PC-3 (cell line): ENCODE measurements around the gene SH3RF3. TPM values are rescaled to one million over a fixed set of nuclear protein-coding genes. Genes with fewer than 3 reads are reported as not detected.

ENCODE experiments used
- ATAC-seq: fragments of 200-7000 bp; cut with Tn5 transposase; 2 replicates; pipeline ENCODE4 v1.9.1; 2020; ENCODE audit warnings: mild to moderate bottlenecking, moderate library complexity
- BruUV-seq: library from RNA; stranded (reverse); fragments of 400-500 nt; replicated peaks from 2 replicates; lab custom pipeline; 2021; lab: Mats Ljungman, UMichigan
- CTCF ChIA-PET: fragments of 300-600 bp; sonication (Branson Sonifier 250); formaldehyde crosslinking; loops from one replicate; lab custom pipeline; 2022; ENCODE audit warnings: antibody characterized with exemption; lab: Charles Lee
- POLR2A ChIA-PET: fragments of 300-600 bp; sonication (Branson Sonifier 250); formaldehyde crosslinking; loops from one replicate; lab custom pipeline; 2022; ENCODE audit warnings: antibody characterized with exemption; ENCODE audit not compliant: unreplicated experiment; lab: Charles Lee
- DNase-seq: peaks from one replicate; pipeline ENCODE4 v3.0.0-alpha.2; 2015
- H2AFZ ChIP-seq: fragments of 300-600 bp; sonication (generic); 2 replicates; pipeline ENCODE4 v1.6.0; 2016; ENCODE audit warnings: antibody characterized with exemption, low read length
- H3F3A ChIP-seq: fragments of 300-600 bp; sonication (generic); one replicate; pipeline ENCODE4 v1.6.0; 2017; ENCODE audit warnings: antibody characterized with exemption, low read length, control low read depth, mild to moderate bottlenecking; ENCODE audit not compliant: unreplicated experiment
- H3K27ac ChIP-seq: fragments of 300-600 bp; sonication (generic); 2 replicates; pipeline ENCODE4 v1.5.1; 2016; ENCODE audit warnings: mild to moderate bottlenecking, low read length
- H3K27me3 ChIP-seq: fragments of 300-600 bp; sonication (generic); 2 replicates; pipeline ENCODE4 v1.6.1; 2016; ENCODE audit warnings: low read length, mixed read lengths
- H3K36me3 ChIP-seq: fragments of 300-600 bp; sonication (generic); 2 replicates; pipeline ENCODE4 v1.6.1; 2016; ENCODE audit warnings: low read depth, mixed run types, low read length, mixed read lengths
- H3K4me1 ChIP-seq: fragments of 300-600 bp; sonication (generic); 2 replicates; pipeline ENCODE4 v1.5.1; 2016; ENCODE audit warnings: low read length; ENCODE audit not compliant: insufficient read depth
- H3K4me2 ChIP-seq: fragments of 300-600 bp; sonication (generic); 2 replicates; pipeline ENCODE4 v1.6.0; 2016; ENCODE audit warnings: low read length
- H3K4me3 ChIP-seq: fragments of 300-600 bp; sonication (generic); 2 replicates; pipeline ENCODE4 v1.5.1; 2016; ENCODE audit warnings: mild to moderate bottlenecking, low read length, mixed read lengths
- H3K79me2 ChIP-seq: fragments of 300-600 bp; sonication (generic); 2 replicates; pipeline ENCODE4 v1.6.1; 2017; ENCODE audit warnings: low read length, mixed read lengths
- H3K9ac ChIP-seq: fragments of 300-600 bp; sonication (generic); 2 replicates; pipeline ENCODE4 v1.6.0; 2016; ENCODE audit warnings: mild to moderate bottlenecking, low read length
- H3K9me2 ChIP-seq: fragments of 300-600 bp; sonication (generic); replicated peaks from 2 replicates; pipeline ENCODE4 v1.6.1; 2016; ENCODE audit warnings: mixed run types, low read length, mixed read lengths
- H3K9me3 ChIP-seq: fragments of 300-600 bp; sonication (generic); 2 replicates; pipeline ENCODE4 v1.6.1; 2016; ENCODE audit warnings: low read length, mixed read lengths
- H4K20me1 ChIP-seq: fragments of 300-600 bp; sonication (generic); 2 replicates; pipeline ENCODE4 v1.6.1; 2016; ENCODE audit warnings: low read length, mixed read lengths
- EZH2 ChIP-seq: fragments of 300-600 bp; sonication (generic); IDR thresholded peaks from one replicate; pipeline ENCODE4 v1.6.1; 2017; ENCODE audit warnings: antibody characterized with exemption, mild to moderate bottlenecking, low read length; ENCODE audit not compliant: unreplicated experiment
- EZH2phosphoT487 ChIP-seq: fragments of 300-600 bp; sonication (generic); IDR thresholded peaks from 2 replicates; pipeline ENCODE4 v1.6.1; 2018; ENCODE audit warnings: mild to moderate bottlenecking, antibody characterized with exemption, low read length, borderline replicate concordance
- intact Hi-C: fragments of 100-400 bp; cut with micrococcal nuclease; formaldehyde crosslinking; loops from 2 replicates; pipeline ENCODE4 v1.9.0; 2023
- total RNA-seq: library from RNA; depleted of rRNA; stranded (reverse); fragments of >200 nt; gene quantifications from 2 replicates; pipeline ENCODE4 v1.2.3, GENCODE V29; 2014
- TF ChIP-seq, protein P1 (sequence below): fragments of 300-600 bp; sonication (generic); conservative IDR thresholded peaks from 2 replicates; pipeline ENCODE4 v1.5.1; 2017; ENCODE audit warnings: antibody characterized with exemption, low read depth, mild to moderate bottlenecking, low read length

The SH3RF3 gene
- total RNA-seq, 1 experiment from 2014 or later, result 11.7 TPM

DNA sequence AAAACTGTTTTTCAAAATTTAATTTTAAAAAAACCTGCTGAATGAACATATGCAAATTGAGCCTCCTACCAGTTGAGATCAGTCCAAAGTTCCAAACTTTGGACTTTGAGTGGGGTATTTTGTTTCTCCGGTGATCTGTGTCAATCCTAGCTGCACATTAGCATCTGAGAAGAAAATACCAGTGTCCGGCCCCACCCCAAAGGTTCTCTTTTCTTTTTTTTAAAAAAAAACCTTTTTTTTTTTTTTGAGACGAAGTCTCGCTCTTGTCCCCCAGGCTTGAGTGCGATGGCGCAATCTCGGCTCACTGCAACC, 393.0 kb downstream of the SH3RF3 start:
- Histone ChIP-seq H4K20me1 (no peaks in the 10 kb centered on the region), H2AFZ (no peak overlapping the region), H3K9ac (no peak overlapping the region), H3K36me3 (no peaks in the 10 kb centered on the region), H3K9me2 (no peaks in the 10 kb centered on the region), H3K27me3 (no peaks in the 10 kb centered on the region), H3F3A (no peaks in the 10 kb centered on the region), H3K4me2 (no peak overlapping the region), H3K4me3 (no peak overlapping the region), H3K4me1 (no peaks in the 10 kb centered on the region), H3K79me2 (no peaks in the 10 kb centered on the region), H3K27ac (no peak overlapping the region), H3K9me3 (no peaks in the 10 kb centered on the region)
- intact Hi-C loops, result no loop called here
- BruUV-seq, result no TSS peak
- ATAC-seq, result no peak
- no peak for DNase-seq
- TF ChIP-seq EZH2phosphoT487 (no peak), EZH2 (no peak)
- TF ChIP-seq, protein P1, sequence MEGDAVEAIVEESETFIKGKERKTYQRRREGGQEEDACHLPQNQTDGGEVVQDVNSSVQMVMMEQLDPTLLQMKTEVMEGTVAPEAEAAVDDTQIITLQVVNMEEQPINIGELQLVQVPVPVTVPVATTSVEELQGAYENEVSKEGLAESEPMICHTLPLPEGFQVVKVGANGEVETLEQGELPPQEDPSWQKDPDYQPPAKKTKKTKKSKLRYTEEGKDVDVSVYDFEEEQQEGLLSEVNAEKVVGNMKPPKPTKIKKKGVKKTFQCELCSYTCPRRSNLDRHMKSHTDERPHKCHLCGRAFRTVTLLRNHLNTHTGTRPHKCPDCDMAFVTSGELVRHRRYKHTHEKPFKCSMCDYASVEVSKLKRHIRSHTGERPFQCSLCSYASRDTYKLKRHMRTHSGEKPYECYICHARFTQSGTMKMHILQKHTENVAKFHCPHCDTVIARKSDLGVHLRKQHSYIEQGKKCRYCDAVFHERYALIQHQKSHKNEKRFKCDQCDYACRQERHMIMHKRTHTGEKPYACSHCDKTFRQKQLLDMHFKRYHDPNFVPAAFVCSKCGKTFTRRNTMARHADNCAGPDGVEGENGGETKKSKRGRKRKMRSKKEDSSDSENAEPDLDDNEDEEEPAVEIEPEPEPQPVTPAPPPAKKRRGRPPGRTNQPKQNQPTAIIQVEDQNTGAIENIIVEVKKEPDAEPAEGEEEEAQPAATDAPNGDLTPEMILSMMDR, result no peak
- POLR2A ChIA-PET, result no interaction called here
- CTCF ChIA-PET, result no interaction called here

GRCh38 chr2:109523121-109523520, 394.1 kb downstream of the SH3RF3 start:
- Histone ChIP-seq H3K9ac (no peak overlapping the region), H3F3A (no peaks in the 10 kb centered on the region), H3K4me1 (no peaks in the 10 kb centered on the region), H3K79me2 (no peaks in the 10 kb centered on the region), H3K4me2 (no peak overlapping the region), H3K4me3 (no peak overlapping the region), H3K36me3 (no peaks in the 10 kb centered on the region), H2AFZ (no peak overlapping the region), H4K20me1 (no peaks in the 10 kb centered on the region), H3K9me2 (no peaks in the 10 kb centered on the region), H3K27ac (no peak overlapping the region), H3K27me3 (no peaks in the 10 kb centered on the region), H3K9me3 (no peaks in the 10 kb centered on the region)
- ChIA-PET POLR2A (no interaction called here), CTCF (no interaction called here)
- intact Hi-C loops, result no loop called here
- DNase-seq, result no peak
- no TSS peak for BruUV-seq
- no peak for ATAC-seq
- TF ChIP-seq, protein P1, result no peak
- no peak for TF ChIP-seq EZH2phosphoT487

- Histone ChIP-seq H3K27ac (no peak overlapping the region), H3K4me3 (no peak overlapping the region), H3K9ac (no peak overlapping the region), H3K79me2 (no peaks in the 10 kb centered on the region), H3F3A (no peaks in the 10 kb centered on the region), H3K9me3 (no peaks in the 10 kb centered on the region), H3K4me2 (no peak overlapping the region), H2AFZ (no peak overlapping the region), H3K9me2 (no peaks in the 10 kb centered on the region), H4K20me1 (no peaks in the 10 kb centered on the region), H3K4me1 (no peaks in the 10 kb centered on the region), H3K27me3 (no peaks in the 10 kb centered on the region), H3K36me3 (no peaks in the 10 kb centered on the region)
- BruUV-seq, result no TSS peak
- ATAC-seq (no peak), DNase-seq (no peak)
- CTCF ChIA-PET, result no interaction called here
- TF ChIP-seq, protein P1, result no peak
- TF ChIP-seq EZH2 (no peak), EZH2phosphoT487 (no peak)
- intact Hi-C loops, result no loop called here
- POLR2A ChIA-PET, result no interaction called here
Observed at GRCh38 chr2:109523536-109524361, 394.7 kb downstream of the SH3RF3 start.
